K562 treated with DMSO at 1 percent for 4 hours (cell line): ENCODE data around the gene TSPY8. TPM values are rescaled to one million over a fixed set of nuclear protein-coding genes. Genes with fewer than 3 reads are reported as not detected.

Experiments used
- total RNA-seq: library from RNA; unstranded; fragments of 300-600 nt; gene quantifications from 2 replicates; pipeline ENCODE4 v1.2.3, GENCODE V29; 2022; ENCODE audit not compliant: insufficient read depth

Gene TSPY8
- total RNA-seq, result not detected in 2 replicates

DNA sequence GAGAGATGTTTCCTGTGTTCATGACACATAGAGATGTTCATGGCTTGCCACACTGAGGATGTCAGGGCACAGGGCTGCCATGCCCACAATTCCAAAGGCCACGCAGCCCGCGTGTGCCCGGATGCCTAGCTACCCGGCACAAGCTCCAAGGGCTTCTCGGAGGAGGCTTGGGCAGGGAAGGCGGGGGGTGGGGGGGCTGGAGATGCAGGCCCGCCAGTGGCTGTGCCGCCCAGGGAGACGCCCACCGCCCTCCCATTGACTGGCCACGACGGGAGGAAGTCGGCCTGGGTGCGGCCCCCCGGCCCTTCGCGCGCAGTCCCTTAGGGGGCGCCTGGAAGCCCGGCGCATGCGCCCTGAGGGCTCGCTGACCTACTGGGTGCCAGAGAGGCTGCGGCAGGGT lies at the start of gene TSPY8:
TSS of gene TSPY8 (plus strand) at position 301 of the 400 bp plus-strand sequence. CDS start at position 347, 46 bp downstream.

DNA sequence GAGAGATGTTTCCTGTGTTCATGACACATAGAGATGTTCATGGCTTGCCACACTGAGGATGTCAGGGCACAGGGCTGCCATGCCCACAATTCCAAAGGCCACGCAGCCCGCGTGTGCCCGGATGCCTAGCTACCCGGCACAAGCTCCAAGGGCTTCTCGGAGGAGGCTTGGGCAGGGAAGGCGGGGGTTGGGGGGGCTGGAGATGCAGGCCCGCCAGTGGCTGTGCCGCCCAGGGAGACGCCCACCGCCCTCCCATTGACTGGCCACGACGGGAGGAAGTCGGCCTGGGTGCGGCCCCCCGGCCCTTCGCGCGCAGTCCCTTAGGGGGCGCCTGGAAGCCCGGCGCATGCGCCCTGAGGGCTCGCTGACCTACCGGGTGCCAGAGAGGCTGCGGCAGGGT lies 20.4 kb upstream of the TSPY8 start, which contains the start of gene TSPY4:
TSS of gene TSPY4 (plus strand) at position 301 of the 400 bp plus-strand sequence. CDS start at position 347, 46 bp downstream.

GRCh38 chrY:9398121-9398520 lies 40.5 kb downstream of the TSPY8 start, which contains the start of gene TSPY3:
TSS of gene TSPY3 (plus strand) at chrY:9398421. CDS start at chrY:9398467, 46 bp downstream.

Other genes starting within 250 kb of the TSPY8 start
- gene TSPY4, start 20.3 kb upstream of the TSPY8 start, total RNA-seq, result not detected in 2 replicates
- gene TSPY3, start 40.6 kb downstream of the TSPY8 start, total RNA-seq, result not detected in 2 replicates
- not detected in 2 replicates for gene TSPY1, start 109.2 kb downstream of the TSPY8 start, total RNA-seq
- gene TSPY9, start 129.5 kb downstream of the TSPY8 start, total RNA-seq, result not detected in 2 replicates
- not detected in 2 replicates for gene TSPY10, start 170.1 kb downstream of the TSPY8 start, total RNA-seq